Gastrocnemius medialis (tissue), 4 donors: Measurements from ENCODE around the gene SLC10A4.

Source experiments
- POLR2A ChIP-seq, 2 donors: fragments of 450-650 bp; IDR thresholded peaks; one replicate each; pipeline ENCODE4 v1.6.1; 2017; ENCODE audit warnings: antibody characterized with exemption in 2 of 2, mild to moderate bottlenecking in 2 of 2, moderate library complexity in 2 of 2
- TF ChIP-seq, protein P1 (sequence below), 5 experiments: fragments of 450-650 bp in 3 of 5; fragments of 200-600 bp in 2 of 5; sonication (generic) in 2 of 5; IDR thresholded peaks in 4 of 5; conservative IDR thresholded peaks in 1 of 5; 1 replicate in 4 of 5; 2 replicates in 1 of 5; pipeline ENCODE4 v1.5.1; 2016 to 2019; ENCODE audit warnings: antibody characterized with exemption in 5 of 5, mild to moderate bottlenecking in 3 of 5, moderate library complexity in 3 of 5

GRCh38 chr4:48509543-48509942, 26.4 kb downstream of the SLC10A4 start:
- TF ChIP-seq, protein P1, sequence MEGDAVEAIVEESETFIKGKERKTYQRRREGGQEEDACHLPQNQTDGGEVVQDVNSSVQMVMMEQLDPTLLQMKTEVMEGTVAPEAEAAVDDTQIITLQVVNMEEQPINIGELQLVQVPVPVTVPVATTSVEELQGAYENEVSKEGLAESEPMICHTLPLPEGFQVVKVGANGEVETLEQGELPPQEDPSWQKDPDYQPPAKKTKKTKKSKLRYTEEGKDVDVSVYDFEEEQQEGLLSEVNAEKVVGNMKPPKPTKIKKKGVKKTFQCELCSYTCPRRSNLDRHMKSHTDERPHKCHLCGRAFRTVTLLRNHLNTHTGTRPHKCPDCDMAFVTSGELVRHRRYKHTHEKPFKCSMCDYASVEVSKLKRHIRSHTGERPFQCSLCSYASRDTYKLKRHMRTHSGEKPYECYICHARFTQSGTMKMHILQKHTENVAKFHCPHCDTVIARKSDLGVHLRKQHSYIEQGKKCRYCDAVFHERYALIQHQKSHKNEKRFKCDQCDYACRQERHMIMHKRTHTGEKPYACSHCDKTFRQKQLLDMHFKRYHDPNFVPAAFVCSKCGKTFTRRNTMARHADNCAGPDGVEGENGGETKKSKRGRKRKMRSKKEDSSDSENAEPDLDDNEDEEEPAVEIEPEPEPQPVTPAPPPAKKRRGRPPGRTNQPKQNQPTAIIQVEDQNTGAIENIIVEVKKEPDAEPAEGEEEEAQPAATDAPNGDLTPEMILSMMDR (IDR thresholded peaks at IDR 0.05 in 4 of 5, conservative IDR thresholded peaks at IDR 0.05 in 1 of 5) = no peak
- no peak for TF ChIP-seq POLR2A (IDR thresholded peaks at IDR 0.05)
